Endothelial cell (in vitro differentiated cells): Measurements from ENCODE around the gene ARVCF. TPM values are rescaled to one million over a fixed set of nuclear protein-coding genes. Genes with fewer than 3 reads are reported as not detected.

Source experiments
- DNase-seq: peaks from one replicate; pipeline ENCODE4 v3.0.0; 2021; ENCODE audit warnings: low spot score
- H3K27ac Mint-ChIP-seq: one replicate; pipeline ENCODE4 v1.8.0; 2021; ENCODE audit warnings: mixed read lengths, inconsistent platforms; ENCODE audit not compliant: unreplicated experiment
- H3K27me3 Mint-ChIP-seq: one replicate; pipeline ENCODE4 v1.8.0; 2021; ENCODE audit warnings: mild to moderate bottlenecking, moderate library complexity, mixed read lengths, inconsistent platforms; ENCODE audit not compliant: unreplicated experiment
- H3K36me3 Mint-ChIP-seq: one replicate; pipeline ENCODE4 v1.8.0; 2021; ENCODE audit warnings: mild to moderate bottlenecking, low read depth, mixed read lengths, inconsistent platforms; ENCODE audit not compliant: unreplicated experiment
- H3K4me1 Mint-ChIP-seq: one replicate; pipeline ENCODE4 v1.8.0; 2021; ENCODE audit warnings: mild to moderate bottlenecking, mixed read lengths, inconsistent platforms; ENCODE audit not compliant: unreplicated experiment
- H3K4me3 Mint-ChIP-seq: one replicate; pipeline ENCODE4 v1.8.0; 2021; ENCODE audit warnings: mild to moderate bottlenecking, mixed read lengths, inconsistent platforms; ENCODE audit not compliant: unreplicated experiment
- H3K9me3 Mint-ChIP-seq: one replicate; pipeline ENCODE4 v1.8.0; 2021; ENCODE audit warnings: mixed read lengths, inconsistent platforms; ENCODE audit not compliant: unreplicated experiment
- total RNA-seq: library from RNA; stranded (reverse); fragmentation: NEBNext Ultra II Directional; extraction: Animal tissue kit (Norgen Biotek cat#: 25700); gene quantifications from one replicate; pipeline ENCODE4 v1.2.1, GENCODE V29; 2021; ENCODE audit not compliant: unreplicated experiment
- TF ChIP-seq, protein P1 (sequence below): fragments of 200-600 bp; sonication (generic); IDR thresholded peaks from one replicate; pipeline ENCODE4 v1.5.0; 2021; ENCODE audit warnings: antibody characterized with exemption; ENCODE audit not compliant: unreplicated experiment

ARVCF gene
- total RNA-seq, 1 donor from 2014 or later, result 67.3 TPM

GRCh38 chr22:20053407-20054033 is 36.9 kb upstream of the ARVCF start:
- H3K4me3 Mint-ChIP-seq, result no peak overlapping the region
- no peaks in the 10 kb centered on the region for H3K27me3 Mint-ChIP-seq
- H3K36me3 Mint-ChIP-seq, result peaks cover 9% of the 10 kb centered on the region
- no peak overlapping the region for H3K27ac Mint-ChIP-seq
- H3K4me1 Mint-ChIP-seq, result no peaks in the 10 kb centered on the region
- no peaks in the 10 kb centered on the region for H3K9me3 Mint-ChIP-seq
- no peak for DNase-seq
- TF ChIP-seq, protein P1, sequence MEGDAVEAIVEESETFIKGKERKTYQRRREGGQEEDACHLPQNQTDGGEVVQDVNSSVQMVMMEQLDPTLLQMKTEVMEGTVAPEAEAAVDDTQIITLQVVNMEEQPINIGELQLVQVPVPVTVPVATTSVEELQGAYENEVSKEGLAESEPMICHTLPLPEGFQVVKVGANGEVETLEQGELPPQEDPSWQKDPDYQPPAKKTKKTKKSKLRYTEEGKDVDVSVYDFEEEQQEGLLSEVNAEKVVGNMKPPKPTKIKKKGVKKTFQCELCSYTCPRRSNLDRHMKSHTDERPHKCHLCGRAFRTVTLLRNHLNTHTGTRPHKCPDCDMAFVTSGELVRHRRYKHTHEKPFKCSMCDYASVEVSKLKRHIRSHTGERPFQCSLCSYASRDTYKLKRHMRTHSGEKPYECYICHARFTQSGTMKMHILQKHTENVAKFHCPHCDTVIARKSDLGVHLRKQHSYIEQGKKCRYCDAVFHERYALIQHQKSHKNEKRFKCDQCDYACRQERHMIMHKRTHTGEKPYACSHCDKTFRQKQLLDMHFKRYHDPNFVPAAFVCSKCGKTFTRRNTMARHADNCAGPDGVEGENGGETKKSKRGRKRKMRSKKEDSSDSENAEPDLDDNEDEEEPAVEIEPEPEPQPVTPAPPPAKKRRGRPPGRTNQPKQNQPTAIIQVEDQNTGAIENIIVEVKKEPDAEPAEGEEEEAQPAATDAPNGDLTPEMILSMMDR, result no peak

DNA sequence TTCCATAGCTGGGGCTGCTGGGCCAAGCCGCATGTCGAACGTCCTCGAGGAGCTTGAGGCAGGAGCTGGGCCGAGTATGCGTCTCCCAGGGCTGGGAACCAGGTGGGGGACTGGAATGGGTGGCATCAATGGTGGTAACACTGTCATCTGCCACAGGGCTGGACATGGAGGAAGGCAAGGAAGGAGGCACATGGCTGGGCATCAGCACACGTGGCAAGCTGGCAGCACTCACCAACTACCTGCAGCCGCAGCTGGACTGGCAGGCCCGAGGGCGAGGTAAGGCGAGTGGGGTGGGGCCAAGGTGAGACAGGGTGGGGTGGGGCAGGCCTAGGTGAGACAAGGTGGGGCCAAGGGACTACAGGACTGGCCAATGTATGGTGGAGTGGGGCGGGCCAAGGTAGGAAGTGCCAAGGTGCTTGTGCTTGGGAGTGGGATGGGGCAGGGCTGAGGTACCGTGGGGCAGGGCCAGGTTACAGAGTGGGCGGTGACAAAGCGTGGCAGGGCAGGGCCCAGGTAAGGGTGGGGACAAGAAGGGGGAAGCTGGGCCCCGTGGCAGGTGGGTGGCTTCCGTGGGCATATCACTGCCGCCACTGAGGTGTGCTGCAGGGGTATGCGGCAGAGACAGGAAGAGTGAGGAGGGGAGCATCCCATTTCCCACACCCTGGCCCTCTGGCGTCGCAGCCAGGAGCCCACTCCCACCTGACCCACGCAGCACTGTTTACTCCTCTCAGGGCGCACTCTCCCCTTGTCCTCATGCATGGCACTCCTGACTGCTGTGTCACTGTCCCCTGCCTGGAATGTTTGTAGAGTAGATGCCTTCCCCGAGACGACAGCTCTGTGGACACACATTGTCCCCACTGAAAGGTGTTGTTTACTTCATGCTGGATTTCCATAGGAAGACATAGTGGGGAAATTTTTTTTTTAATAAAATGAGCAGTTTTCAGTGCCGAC is 36.0 kb upstream of the ARVCF start:
- no peak overlapping the region for H3K27ac Mint-ChIP-seq
- H3K9me3 Mint-ChIP-seq, result no peaks in the 10 kb centered on the region
- H3K4me3 Mint-ChIP-seq, result no peak overlapping the region
- H3K27me3 Mint-ChIP-seq, result no peaks in the 10 kb centered on the region
- TF ChIP-seq, protein P1, result no peak
- peaks cover 16% of the 10 kb centered on the region for H3K36me3 Mint-ChIP-seq
- no peaks in the 10 kb centered on the region for H3K4me1 Mint-ChIP-seq
- no peak for DNase-seq

- TF ChIP-seq, protein P1, result no peak
- H3K27ac Mint-ChIP-seq, result no peak overlapping the region
- no peaks in the 10 kb centered on the region for H3K4me1 Mint-ChIP-seq
- no peaks in the 10 kb centered on the region for H3K9me3 Mint-ChIP-seq
- H3K4me3 Mint-ChIP-seq, result no peak overlapping the region
- no peak for DNase-seq
- no peaks in the 10 kb centered on the region for H3K27me3 Mint-ChIP-seq
- H3K36me3 Mint-ChIP-seq, result peaks cover 16% of the 10 kb centered on the region
Measured at GRCh38 chr22:20051927-20052308, 35.3 kb upstream of the ARVCF start.

GRCh38 chr22:20046730-20047129 is 30.1 kb upstream of the ARVCF start:
- Mint-ChIP-seq H3K27ac (no peak overlapping the region), H3K36me3 (peaks cover 20% of the 10 kb centered on the region), H3K27me3 (no peaks in the 10 kb centered on the region), H3K9me3 (no peaks in the 10 kb centered on the region), H3K4me1 (no peaks in the 10 kb centered on the region), H3K4me3 (peak overlapping the region; percentile 81)
- DNase-seq, result no peak
- TF ChIP-seq, protein P1, result no peak
